ENCODE measurements around the gene OSBPL8.

DNA sequence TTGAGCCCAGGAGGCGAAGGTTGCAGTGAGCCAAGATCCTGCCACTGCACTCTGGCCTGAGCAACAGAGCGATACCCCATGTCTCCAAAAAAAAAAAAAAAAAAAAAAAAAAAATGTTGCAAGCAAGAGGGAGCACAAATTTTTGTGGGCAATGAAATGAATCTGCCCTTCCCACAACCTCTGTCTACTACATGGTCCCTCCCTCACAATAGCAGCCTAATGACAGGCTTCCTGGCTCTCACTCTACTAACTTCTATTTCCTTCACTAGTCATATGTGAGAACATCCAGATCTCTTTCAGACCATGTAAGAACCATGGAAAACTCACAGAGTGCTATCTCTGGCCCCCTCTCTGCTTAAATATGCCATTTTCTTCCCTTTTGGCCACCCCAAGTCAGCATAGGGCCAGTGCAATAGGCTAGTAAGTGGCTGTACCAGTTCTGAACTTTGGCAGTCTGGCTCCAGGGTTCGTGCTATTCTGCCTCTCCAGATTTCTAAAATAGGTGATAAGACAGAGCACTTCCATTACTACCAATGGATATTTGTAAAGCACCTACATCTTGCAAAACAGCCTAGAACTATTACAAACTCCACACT, 7.1 kb downstream of the OSBPL8 start:
- TF ChIP-seq, protein P1, sequence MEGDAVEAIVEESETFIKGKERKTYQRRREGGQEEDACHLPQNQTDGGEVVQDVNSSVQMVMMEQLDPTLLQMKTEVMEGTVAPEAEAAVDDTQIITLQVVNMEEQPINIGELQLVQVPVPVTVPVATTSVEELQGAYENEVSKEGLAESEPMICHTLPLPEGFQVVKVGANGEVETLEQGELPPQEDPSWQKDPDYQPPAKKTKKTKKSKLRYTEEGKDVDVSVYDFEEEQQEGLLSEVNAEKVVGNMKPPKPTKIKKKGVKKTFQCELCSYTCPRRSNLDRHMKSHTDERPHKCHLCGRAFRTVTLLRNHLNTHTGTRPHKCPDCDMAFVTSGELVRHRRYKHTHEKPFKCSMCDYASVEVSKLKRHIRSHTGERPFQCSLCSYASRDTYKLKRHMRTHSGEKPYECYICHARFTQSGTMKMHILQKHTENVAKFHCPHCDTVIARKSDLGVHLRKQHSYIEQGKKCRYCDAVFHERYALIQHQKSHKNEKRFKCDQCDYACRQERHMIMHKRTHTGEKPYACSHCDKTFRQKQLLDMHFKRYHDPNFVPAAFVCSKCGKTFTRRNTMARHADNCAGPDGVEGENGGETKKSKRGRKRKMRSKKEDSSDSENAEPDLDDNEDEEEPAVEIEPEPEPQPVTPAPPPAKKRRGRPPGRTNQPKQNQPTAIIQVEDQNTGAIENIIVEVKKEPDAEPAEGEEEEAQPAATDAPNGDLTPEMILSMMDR (IDR thresholded peaks at IDR 0.05): no peak
- no peak for TF ChIP-seq POLR2A (IDR thresholded peaks at IDR 0.05)

All from lower leg skin (tissue), 3 donors.